Uterus (tissue), 2 donors: ENCODE measurements around the gene SP6.

ENCODE experiments used
- CTCF ChIP-seq, 4 experiments: fragments of 200-600 bp in 2 of 4; fragments of 450-650 bp in 2 of 4; sonication (generic) in 2 of 4; IDR thresholded peaks; one replicate each; pipeline ENCODE4 v1.5.1; 2016 to 2019; ENCODE audit warnings: antibody characterized with exemption in 4 of 4, mild to moderate bottlenecking in 2 of 4, moderate library complexity in 1 of 4
- POLR2A ChIP-seq, 2 donors: fragments of 450-650 bp; IDR thresholded peaks; one replicate each; pipeline ENCODE4 v1.6.1; 2016; ENCODE audit warnings: antibody characterized with exemption in 2 of 2, mild to moderate bottlenecking in 1 of 2, moderate library complexity in 1 of 2

- peak; percentile 9 to 30 for TF ChIP-seq POLR2A (IDR thresholded peaks at IDR 0.05)
- TF ChIP-seq CTCF (IDR thresholded peaks at IDR 0.05): peak; percentile 94 to 99 (median 98)
Measured at GRCh38 chr17:47840742-47841487, 10.0 kb downstream of the SP6 start, which contains the start of gene SCRN2.
